ENCODE results near the gene REEP1. TPM values are rescaled to one million over a fixed set of nuclear protein-coding genes. Genes with fewer than 3 reads are reported as not detected.
"Not testable (repeated sequence)": the region's sequence is repeated elsewhere in the genome, so short reads cannot be mapped to it uniquely, and the experiment has no call there.

The REEP1 gene
- total RNA-seq, 1 donor from 2014 or later: not detected

DNA sequence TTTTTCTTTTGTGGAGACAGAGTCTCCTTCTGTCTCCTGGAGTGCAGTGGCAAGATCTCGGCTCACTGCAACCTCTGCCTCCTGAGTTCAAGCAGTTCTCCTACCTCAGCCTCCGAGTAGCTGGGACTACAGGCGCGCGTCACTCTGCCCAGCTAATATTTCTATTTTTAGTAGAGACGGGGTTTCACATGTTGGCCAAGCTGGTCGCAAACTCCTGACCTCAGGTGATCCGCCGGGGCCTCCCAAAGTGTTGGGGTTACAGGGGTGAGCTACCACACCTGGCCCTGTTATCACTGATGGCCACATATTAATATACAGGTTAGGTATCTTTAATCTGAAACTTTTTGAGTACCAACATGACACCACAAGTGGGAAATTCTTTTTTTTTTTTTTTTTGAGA, 134.7 kb downstream of the REEP1 start:
- H3K27ac Mint-ChIP-seq: no peak overlapping the region
- H3K36me3 Mint-ChIP-seq (ENCODE audit: low read depth): peaks cover 31% of the 10 kb centered on the region
- no peak for TF ChIP-seq CTCF (IDR thresholded peaks at IDR 0.05)
- intact Hi-C loops (cut with micrococcal nuclease): no loop called here
- peaks cover 37% of the 10 kb centered on the region for H3K4me1 Mint-ChIP-seq
- CTCF ChIA-PET: no interaction called here
- no peak for DNase-seq
- H3K4me3 Mint-ChIP-seq: no peak overlapping the region
- POLR2A ChIA-PET: interaction anchor here (0.6 kb wide), 1 partner anchor 181 kb away, joined by 4 read pairs; no protein-coding TSS in a partner anchor
- no peaks in the 10 kb centered on the region for H3K27me3 Mint-ChIP-seq
- no peak for ATAC-seq (ENCODE audit: low read depth)
- H3K9me3 Mint-ChIP-seq: no peaks in the 10 kb centered on the region

DNA sequence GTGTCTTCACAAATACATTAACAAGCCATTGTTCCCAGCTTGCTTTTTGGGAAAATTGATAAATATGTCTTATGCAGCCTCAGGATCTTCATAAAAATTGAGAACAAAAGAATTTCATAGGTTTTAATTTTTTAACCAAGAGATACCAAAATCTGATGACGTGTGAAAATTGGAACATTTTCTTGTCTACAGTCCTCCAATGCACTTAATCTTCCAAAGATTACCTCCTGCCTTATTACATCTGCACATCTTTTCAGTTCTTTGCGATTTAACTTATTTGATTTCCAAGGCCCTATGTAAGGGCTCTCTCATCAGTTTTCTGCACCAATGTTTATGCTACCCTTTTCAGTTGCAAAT, 135.1 kb downstream of the REEP1 start:
- intact Hi-C loops (cut with micrococcal nuclease): no loop called here
- ChIA-PET CTCF (no interaction called here), POLR2A (no interaction called here)
- ATAC-seq (ENCODE audit: low read depth) (no peak), DNase-seq (no peak)
- Mint-ChIP-seq H3K4me3 (no peak overlapping the region), H3K4me1 (peaks cover 37% of the 10 kb centered on the region), H3K36me3 (ENCODE audit: low read depth) (peaks cover 28% of the 10 kb centered on the region), H3K27me3 (no peaks in the 10 kb centered on the region), H3K27ac (no peak overlapping the region), H3K9me3 (no peaks in the 10 kb centered on the region)
- no peak for TF ChIP-seq CTCF (IDR thresholded peaks at IDR 0.05)

DNA sequence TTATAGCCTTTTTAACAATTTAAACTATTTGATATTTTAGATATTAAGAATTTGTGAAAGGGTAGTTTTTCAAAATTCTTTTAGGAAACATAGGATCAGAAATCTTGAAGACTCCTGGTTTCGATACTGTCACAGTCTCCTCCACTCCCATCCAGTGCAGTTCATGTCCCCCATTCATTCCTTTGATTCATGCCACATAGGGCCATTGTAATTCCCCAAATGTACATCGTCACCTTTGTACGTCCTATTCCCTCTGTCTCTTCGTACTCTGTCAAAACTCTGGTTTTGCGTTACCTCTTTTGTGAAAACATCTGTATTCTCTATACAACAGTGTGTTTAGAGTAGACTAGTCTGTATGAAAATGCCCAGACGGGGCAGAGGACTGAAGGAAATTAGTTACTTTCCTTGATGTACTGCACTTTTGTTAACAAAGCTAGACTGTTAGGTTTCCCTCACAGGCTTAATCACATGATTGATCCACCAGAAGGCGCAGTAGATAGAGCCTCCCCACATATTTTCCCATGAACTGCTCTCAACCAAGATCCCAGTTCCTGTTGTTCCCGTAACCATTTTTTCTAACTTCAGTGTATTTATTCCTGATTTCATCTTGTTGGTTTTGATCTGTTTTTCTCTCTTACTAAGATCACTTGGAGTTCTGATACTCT, 135.6 kb downstream of the REEP1 start:
- Mint-ChIP-seq H3K36me3 (ENCODE audit: low read depth) (peaks cover 24% of the 10 kb centered on the region), H3K27ac (no peak overlapping the region), H3K27me3 (no peaks in the 10 kb centered on the region), H3K4me3 (no peak overlapping the region), H3K4me1 (peaks cover 38% of the 10 kb centered on the region), H3K9me3 (no peaks in the 10 kb centered on the region)
- intact Hi-C loops (cut with micrococcal nuclease): no loop called here
- TF ChIP-seq CTCF (IDR thresholded peaks at IDR 0.05): no peak
- POLR2A ChIA-PET: no interaction called here
- ATAC-seq (ENCODE audit: low read depth) (no peak), DNase-seq (no peak)
- CTCF ChIA-PET: no interaction called here

DNA sequence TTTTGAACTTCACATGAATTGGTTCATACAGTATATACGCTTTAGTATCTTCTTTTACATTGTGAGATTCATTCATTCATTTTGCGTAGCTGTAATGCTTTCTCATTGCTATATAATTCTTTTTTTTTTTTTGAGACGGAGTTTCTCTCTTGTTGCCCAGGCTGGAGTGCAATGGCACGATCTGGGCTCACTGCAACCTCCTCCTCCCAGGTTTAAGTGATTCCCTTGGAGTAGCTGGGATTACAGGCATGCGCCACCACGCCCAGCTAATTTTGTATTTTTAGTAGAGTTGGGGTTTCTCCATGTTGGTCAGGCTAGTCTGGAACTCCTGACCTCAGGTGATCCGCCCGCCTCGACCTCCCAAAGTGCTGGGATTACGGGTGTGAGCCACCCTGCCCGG, 136.9 kb downstream of the REEP1 start:
- H3K9me3 Mint-ChIP-seq; ATAC-seq (ENCODE audit: low read depth); DNase-seq; H3K27ac Mint-ChIP-seq; H3K27me3 Mint-ChIP-seq; intact Hi-C loops (cut with micrococcal nuclease): not testable (repeated sequence)
- Mint-ChIP-seq H3K4me1 (peaks cover 46% of the 10 kb centered on the region), H3K4me3 (peak overlapping the region; percentile 97), H3K36me3 (ENCODE audit: low read depth) (peaks cover 14% of the 10 kb centered on the region)
- ChIA-PET POLR2A (interaction anchor here (0.6 to 2.2 kb wide), 2 partner anchors 95 to 125 kb away, joined by 3 to 7 read pairs; partner anchors contain the start of genes POLR1A and PTCD3), CTCF (interaction anchor here (0.6 to 1.7 kb wide), 2 partner anchors 20 to 113 kb away, joined by 3 to 5 read pairs; no protein-coding TSS in a partner anchor)

DNA sequence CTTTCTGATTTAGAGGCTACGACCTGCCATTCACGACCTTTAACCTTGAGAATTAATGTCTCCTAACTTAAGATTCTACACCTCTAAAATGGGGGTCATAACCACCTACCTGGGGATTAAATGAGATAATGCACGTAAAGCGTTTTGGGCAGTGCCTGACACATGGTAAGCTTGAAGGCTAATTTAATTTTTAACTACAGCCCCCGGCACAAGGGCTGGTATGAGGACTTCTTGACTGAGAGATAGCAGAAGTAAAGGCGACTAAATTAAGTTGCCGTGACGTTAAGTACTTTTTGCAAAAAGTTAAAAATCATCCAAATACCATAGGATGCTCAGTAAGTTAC, 137.6 kb downstream of the REEP1 start:
- H3K4me3 Mint-ChIP-seq: peak overlapping the region; percentile 97
- H3K36me3 Mint-ChIP-seq (ENCODE audit: low read depth): peaks cover 20% of the 10 kb centered on the region
- intact Hi-C loops (cut with micrococcal nuclease): loop anchor here (2.0 to 10.0 kb wide), 7 partner anchors 15 to 873 kb away; partner anchors contain the start of genes C2orf68, CAPG, SH2D6 and TGOLN2
- ATAC-seq (ENCODE audit: low read depth) (no peak), DNase-seq (no peak)
- ChIA-PET CTCF (interaction anchor here (0.6 to 1.7 kb wide), 2 partner anchors 21 to 114 kb away, joined by 3 to 5 read pairs; no protein-coding TSS in a partner anchor), POLR2A (interaction anchor here (0.6 to 2.2 kb wide), 7 partner anchors 13 to 371 kb away, joined by 3 to 7 read pairs (median 3); partner anchors contain the start of genes POLR1A and PTCD3)
- peaks cover 50% of the 10 kb centered on the region for H3K4me1 Mint-ChIP-seq
- TF ChIP-seq CTCF (IDR thresholded peaks at IDR 0.05): no peak
- no peaks in the 10 kb centered on the region for H3K27me3 Mint-ChIP-seq
- no peaks in the 10 kb centered on the region for H3K9me3 Mint-ChIP-seq
- peak overlapping the region; percentile 91 for H3K27ac Mint-ChIP-seq
